H9 (cell line): ENCODE measurements around the gene KDM5B. TPM values are rescaled to one million over a fixed set of nuclear protein-coding genes. Genes with fewer than 3 reads are reported as not detected.

Experiments
- DNase-seq: peaks from one replicate; pipeline ENCODE4 v3.0.0-alpha.2; 2017
- H2AFZ ChIP-seq: one replicate; pipeline ENCODE4 v1.6.1; 2013; ENCODE audit warnings: mild to moderate bottlenecking, low read length, control low read depth, moderate library complexity
- H2AK5ac ChIP-seq: 2 replicates; pipeline ENCODE4 v1.6.1; 2013; ENCODE audit warnings: low read length, control low read depth, mixed read lengths; ENCODE audit not compliant: insufficient read length
- H2BK120ac ChIP-seq: one replicate; pipeline ENCODE4 v1.6.1; 2013; ENCODE audit warnings: low read depth, mild to moderate bottlenecking, low read length, control low read depth, inconsistent platforms; ENCODE audit not compliant: poor library complexity, severe bottlenecking
- H2BK12ac ChIP-seq: 2 replicates; pipeline ENCODE4 v1.6.1; 2013; ENCODE audit warnings: low read length, control low read depth, mixed read lengths, low read depth; ENCODE audit not compliant: insufficient read length
- H2BK15ac ChIP-seq: 2 replicates; pipeline ENCODE4 v1.6.1; 2013; ENCODE audit warnings: low read depth, low read length, control low read depth
- H2BK20ac ChIP-seq: one replicate; pipeline ENCODE4 v1.6.1; 2013; ENCODE audit warnings: low read depth, mild to moderate bottlenecking, low read length, control low read depth, inconsistent platforms; ENCODE audit not compliant: poor library complexity, severe bottlenecking
- H2BK5ac ChIP-seq: 2 replicates; pipeline ENCODE4 v1.6.1; 2013; ENCODE audit warnings: low read length, control low read depth, mixed read lengths; ENCODE audit not compliant: insufficient read length
- H3K14ac ChIP-seq: 2 replicates; pipeline ENCODE4 v1.6.1; 2013; ENCODE audit warnings: low read length, control low read depth; ENCODE audit not compliant: insufficient read depth
- H3K18ac ChIP-seq: 2 replicates; pipeline ENCODE4 v1.6.1; 2013; ENCODE audit warnings: low read depth, mild to moderate bottlenecking, mixed read lengths, low read length, control low read depth; ENCODE audit not compliant: insufficient read length
- H3K23ac ChIP-seq: 2 replicates; pipeline ENCODE4 v1.6.1; 2013; ENCODE audit warnings: low read length, control low read depth, mixed read lengths, low read depth; ENCODE audit not compliant: insufficient read length
- H3K23me2 ChIP-seq: 2 replicates; pipeline ENCODE4 v1.6.1; 2013; ENCODE audit warnings: low read depth, mild to moderate bottlenecking, mixed read lengths, low read length, control low read depth; ENCODE audit not compliant: insufficient read length, poor library complexity, severe bottlenecking
- H3K27ac ChIP-seq: 2 replicates; pipeline ENCODE4 v1.5.1; 2013; ENCODE audit warnings: low read length, control low read depth, mixed read lengths, low read depth; ENCODE audit not compliant: insufficient read length
- H3K27me3 ChIP-seq: 2 replicates; pipeline ENCODE4 v1.6.1; 2013; ENCODE audit warnings: low read length, control low read depth, inconsistent platforms; ENCODE audit not compliant: insufficient read depth
- H3K4ac ChIP-seq: 2 replicates; pipeline ENCODE4 v1.6.1; 2013; ENCODE audit warnings: low read depth, mild to moderate bottlenecking, control low read depth, inconsistent platforms, low read length, moderate library complexity
- H3K4me1 ChIP-seq: 2 replicates; pipeline ENCODE4 v1.6.1; 2013; ENCODE audit warnings: low read length, control low read depth, inconsistent platforms; ENCODE audit not compliant: insufficient read depth
- H3K4me2 ChIP-seq: 2 replicates; pipeline ENCODE4 v1.6.1; 2013; ENCODE audit warnings: low read length, control low read depth, mixed read lengths; ENCODE audit not compliant: insufficient read length, insufficient read depth
- H3K56ac ChIP-seq: 2 replicates; pipeline ENCODE4 v1.6.1; 2013; ENCODE audit warnings: low read depth, mild to moderate bottlenecking, mixed read lengths, low read length, control low read depth; ENCODE audit not compliant: insufficient read length
- H3K79me1 ChIP-seq: 2 replicates; pipeline ENCODE4 v1.6.1; 2013; ENCODE audit warnings: low read depth, mild to moderate bottlenecking, moderate library complexity, low read length, control low read depth, inconsistent platforms; ENCODE audit not compliant: insufficient read depth, poor library complexity, severe bottlenecking
- H3K79me2 ChIP-seq: 2 replicates; pipeline ENCODE4 v1.6.1; 2013; ENCODE audit warnings: low read length, control low read depth, inconsistent platforms; ENCODE audit not compliant: insufficient read depth
- H3K9ac ChIP-seq: 2 replicates; pipeline ENCODE4 v1.6.1; 2013; ENCODE audit warnings: low read length, control low read depth, mixed read lengths; ENCODE audit not compliant: insufficient read length; ENCODE audit errors: extremely low read depth
- H3K9me3 ChIP-seq: one replicate; pipeline ENCODE4 v1.6.1; 2013; ENCODE audit warnings: low read depth, low read length, inconsistent platforms; ENCODE audit not compliant: control insufficient read depth
- H3T11ph ChIP-seq: one replicate; pipeline ENCODE4 v1.6.1; 2013; ENCODE audit warnings: mild to moderate bottlenecking, low read length, control low read depth, inconsistent platforms
- H4K20me1 ChIP-seq: one replicate; pipeline ENCODE4 v1.6.1; 2013; ENCODE audit not compliant: control insufficient read depth, insufficient read length, insufficient read depth
- H4K5ac ChIP-seq: 2 replicates; pipeline ENCODE4 v1.6.1; 2013; ENCODE audit warnings: low read depth, mild to moderate bottlenecking, mixed read lengths, low read length, control low read depth; ENCODE audit not compliant: insufficient read length
- H4K8ac ChIP-seq: replicated peaks from 2 replicates; pipeline ENCODE4 v1.6.1; 2013; ENCODE audit warnings: low read length, control low read depth, mixed read lengths, low read depth; ENCODE audit not compliant: insufficient read length
- H4K91ac ChIP-seq: 2 replicates; pipeline ENCODE4 v1.6.1; 2013; ENCODE audit warnings: low read depth, mild to moderate bottlenecking, moderate library complexity, mixed read lengths, low read length, control low read depth; ENCODE audit not compliant: insufficient read length
- H3K27ac Mint-ChIP-seq, 3 experiments: 2 replicates in 2 of 3; 3 replicates in 1 of 3; pipeline ENCODE4 v1.8.0; 2020 to 2021; ENCODE audit warnings: mixed read lengths in 3 of 3, mild to moderate bottlenecking in 1 of 3, moderate library complexity in 1 of 3
- H3K27me3 Mint-ChIP-seq: 2 replicates; pipeline ENCODE4 v1.8.0; 2021; ENCODE audit warnings: low read depth, mild to moderate bottlenecking, moderate library complexity, mixed read lengths
- H3K36me3 Mint-ChIP-seq, 3 experiments: 2 replicates in 2 of 3; 3 replicates in 1 of 3; pipeline ENCODE4 v1.8.0; 2020 to 2021; ENCODE audit warnings: low read depth in 3 of 3, mixed read lengths in 3 of 3; ENCODE audit not compliant: insufficient read depth in 1 of 3
- H3K4me1 Mint-ChIP-seq, 2 experiments: 2 replicates each; pipeline ENCODE4 v1.8.0; 2020; ENCODE audit warnings: mixed read lengths in 2 of 2
- H3K4me3 Mint-ChIP-seq, 2 experiments: 2 replicates in 1 of 2; 3 replicates in 1 of 2; pipeline ENCODE4 v1.8.0; 2020 to 2021; ENCODE audit warnings: mild to moderate bottlenecking in 2 of 2, mixed read lengths in 2 of 2, moderate library complexity in 1 of 2
- H3K9me3 Mint-ChIP-seq, 2 experiments: 2 replicates in 1 of 2; 3 replicates in 1 of 2; pipeline ENCODE4 v1.8.0; 2020; ENCODE audit warnings: mild to moderate bottlenecking in 2 of 2, mixed read lengths in 2 of 2, moderate library complexity in 1 of 2
- WGBS: extraction: QIAGEN DNeasy Blood & Tissue Kit; methylation state at CpG from one replicate; pipeline ENCODE4 v1.1.7; 2013; ENCODE audit warnings: missing lambda C conversion rate, low lambda C conversion rate, mixed read lengths; ENCODE audit not compliant: insufficient read length; ENCODE audit errors: extremely low coverage; 5-methylcytosine and 5-hydroxymethylcytosine counted together
- total RNA-seq: library from RNA; stranded (reverse); gene quantifications from 2 replicates; pipeline ENCODE4 v1.2.1, GENCODE V29; 2021
- TF ChIP-seq, protein P1 (sequence below): fragments of 200-600 bp; sonication (generic); conservative IDR thresholded peaks from 3 replicates; pipeline ENCODE4 v1.8.0; 2021; ENCODE audit warnings: antibody characterized with exemption, mild to moderate bottlenecking

KDM5B gene
- total RNA-seq, 1 experiment from 2014 or later, result 210 TPM

- no CpG with 5 or more reads among the region's 4 CpGs for WGBS
- H3K4ac ChIP-seq, result no peak overlapping the region
- H2BK20ac ChIP-seq, result no peak overlapping the region
- no peak overlapping the region for H2BK120ac ChIP-seq
- H3K4me2 ChIP-seq, result no peak overlapping the region
- H3K27ac Mint-ChIP-seq, result no peak overlapping the region
- no peak overlapping the region for H3K27ac ChIP-seq
- H3K79me1 ChIP-seq, result peaks cover 16% of the 10 kb centered on the region
- H3K9me3 Mint-ChIP-seq, result no peaks in the 10 kb centered on the region
- H2AK5ac ChIP-seq, result no peak overlapping the region
- no peak for DNase-seq
- no peaks in the 10 kb centered on the region for H3K9me3 ChIP-seq
- H3K18ac ChIP-seq, result no peak overlapping the region
- no peak overlapping the region for H3K23ac ChIP-seq
- H2BK5ac ChIP-seq, result no peak overlapping the region
- TF ChIP-seq, protein P1, sequence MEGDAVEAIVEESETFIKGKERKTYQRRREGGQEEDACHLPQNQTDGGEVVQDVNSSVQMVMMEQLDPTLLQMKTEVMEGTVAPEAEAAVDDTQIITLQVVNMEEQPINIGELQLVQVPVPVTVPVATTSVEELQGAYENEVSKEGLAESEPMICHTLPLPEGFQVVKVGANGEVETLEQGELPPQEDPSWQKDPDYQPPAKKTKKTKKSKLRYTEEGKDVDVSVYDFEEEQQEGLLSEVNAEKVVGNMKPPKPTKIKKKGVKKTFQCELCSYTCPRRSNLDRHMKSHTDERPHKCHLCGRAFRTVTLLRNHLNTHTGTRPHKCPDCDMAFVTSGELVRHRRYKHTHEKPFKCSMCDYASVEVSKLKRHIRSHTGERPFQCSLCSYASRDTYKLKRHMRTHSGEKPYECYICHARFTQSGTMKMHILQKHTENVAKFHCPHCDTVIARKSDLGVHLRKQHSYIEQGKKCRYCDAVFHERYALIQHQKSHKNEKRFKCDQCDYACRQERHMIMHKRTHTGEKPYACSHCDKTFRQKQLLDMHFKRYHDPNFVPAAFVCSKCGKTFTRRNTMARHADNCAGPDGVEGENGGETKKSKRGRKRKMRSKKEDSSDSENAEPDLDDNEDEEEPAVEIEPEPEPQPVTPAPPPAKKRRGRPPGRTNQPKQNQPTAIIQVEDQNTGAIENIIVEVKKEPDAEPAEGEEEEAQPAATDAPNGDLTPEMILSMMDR, result no peak
- H3K36me3 Mint-ChIP-seq, result peaks cover 4 to 14% (median 10%) of the 10 kb centered on the region in 3 experiments; a peak in 6 of 7 replicates
- no peaks in the 10 kb centered on the region for H3K4me1 ChIP-seq
- H2AFZ ChIP-seq, result no peak overlapping the region
- H3K4me1 Mint-ChIP-seq, result peaks cover 2 to 8% of the 10 kb centered on the region in 2 experiments; a peak in 3 of 4 replicates
- no peak overlapping the region for H3K4me3 Mint-ChIP-seq
- H3K14ac ChIP-seq, result no peak overlapping the region
- no peak overlapping the region for H3T11ph ChIP-seq
- H3K23me2 ChIP-seq, result no peaks in the 10 kb centered on the region
- no peaks in the 10 kb centered on the region for H4K20me1 ChIP-seq
- H4K91ac ChIP-seq, result no peak overlapping the region
- no peaks in the 10 kb centered on the region for H3K27me3 Mint-ChIP-seq
- peaks cover 33% of the 10 kb centered on the region; the same call in 1 of the 2 replicates for H3K79me2 ChIP-seq
- H4K5ac ChIP-seq, result no peak overlapping the region
- no peak overlapping the region for H4K8ac ChIP-seq
- no peak overlapping the region for H3K56ac ChIP-seq
- H2BK15ac ChIP-seq, result no peak overlapping the region
- H3K27me3 ChIP-seq, result no peaks in the 10 kb centered on the region
- H2BK12ac ChIP-seq, result no peak overlapping the region
- H3K9ac ChIP-seq, result no peak overlapping the region
Measured at GRCh38 chr1:202781180-202781579, 27.0 kb downstream of the KDM5B start.
